Astrocyte (in vitro differentiated cells and primary cell): ENCODE data around the gene KRT86. TPM values are rescaled to one million over a fixed set of nuclear protein-coding genes. Genes with fewer than 3 reads are reported as not detected.
"Not testable (repeated sequence)": the region's sequence is repeated elsewhere in the genome, so short reads cannot be mapped to it uniquely, and the experiment has no call there.

Source experiments
- DNase-seq: peaks from one replicate; pipeline ENCODE4 v3.0.0-alpha.2; 2010; ENCODE audit warnings: low read depth
- FAIRE-seq: peaks from 2 replicates; lab custom pipeline; 2011; peaks lifted over from hg19 to GRCh38; lab: Jason Lieb, UNC
- H2AFZ ChIP-seq: 2 replicates; pipeline ENCODE4 v1.6.0; 2012; ENCODE audit warnings: low read depth, low read length, inconsistent platforms
- H3K27ac ChIP-seq: 2 replicates; pipeline ENCODE4 v1.5.1; 2011; ENCODE audit warnings: low read depth, low read length, inconsistent platforms
- H3K27me3 ChIP-seq: 2 replicates; pipeline ENCODE4 v1.6.0; 2011; ENCODE audit warnings: low read length, inconsistent platforms; ENCODE audit not compliant: insufficient read depth
- H3K36me3 ChIP-seq: 2 replicates; pipeline ENCODE4 v1.5.1; 2011; ENCODE audit warnings: low read length, inconsistent platforms; ENCODE audit not compliant: insufficient read depth
- H3K4me1 ChIP-seq: 2 replicates; pipeline ENCODE4 v1.5.1; 2011; ENCODE audit warnings: low read length, inconsistent platforms; ENCODE audit not compliant: insufficient read depth
- H3K4me2 ChIP-seq: 2 replicates; pipeline ENCODE4 v1.6.0; 2012; ENCODE audit warnings: low read length, inconsistent platforms
- H3K4me3 ChIP-seq: 2 replicates; pipeline ENCODE4 v1.5.1; 2011; ENCODE audit warnings: low read depth, mild to moderate bottlenecking, low read length, inconsistent platforms; ENCODE audit not compliant: insufficient read depth
- H3K79me2 ChIP-seq: 2 replicates; pipeline ENCODE4 v1.6.0; 2012; ENCODE audit warnings: mild to moderate bottlenecking, low read length, inconsistent platforms; ENCODE audit not compliant: insufficient read depth
- H3K9ac ChIP-seq: 2 replicates; pipeline ENCODE4 v1.6.0; 2012; ENCODE audit warnings: mild to moderate bottlenecking, low read length, inconsistent platforms
- H3K9me3 ChIP-seq: 2 replicates; pipeline ENCODE4 v1.5.1; 2012; ENCODE audit warnings: low read depth, mild to moderate bottlenecking, low read length, inconsistent platforms; ENCODE audit not compliant: insufficient read depth
- H4K20me1 ChIP-seq: 2 replicates; pipeline ENCODE4 v1.6.0; 2012; ENCODE audit warnings: low read length, inconsistent platforms; ENCODE audit not compliant: insufficient read depth
- H3K27ac Mint-ChIP-seq: one replicate; pipeline ENCODE4 v1.8.0; 2021; ENCODE audit warnings: mild to moderate bottlenecking, mixed read lengths; ENCODE audit not compliant: unreplicated experiment
- H3K27me3 Mint-ChIP-seq: one replicate; pipeline ENCODE4 v1.8.0; 2021; ENCODE audit warnings: low read depth, mixed read lengths; ENCODE audit not compliant: unreplicated experiment
- H3K36me3 Mint-ChIP-seq: one replicate; pipeline ENCODE4 v1.8.0; 2021; ENCODE audit warnings: low read depth, mixed read lengths; ENCODE audit not compliant: unreplicated experiment
- H3K4me1 Mint-ChIP-seq: one replicate; pipeline ENCODE4 v1.8.0; 2021; ENCODE audit warnings: low read depth, mixed read lengths; ENCODE audit not compliant: unreplicated experiment
- H3K4me3 Mint-ChIP-seq: one replicate; pipeline ENCODE4 v1.8.0; 2021; ENCODE audit warnings: mild to moderate bottlenecking, moderate library complexity, mixed read lengths; ENCODE audit not compliant: unreplicated experiment
- H3K9me3 Mint-ChIP-seq: one replicate; pipeline ENCODE4 v1.8.0; 2021; ENCODE audit warnings: mild to moderate bottlenecking, mixed read lengths; ENCODE audit not compliant: unreplicated experiment
- CTCF ChIP-seq: IDR thresholded peaks from 2 replicates; pipeline ENCODE4 v1.5.1; 2011; ENCODE audit warnings: low read depth, mild to moderate bottlenecking, inconsistent platforms, low read length, moderate library complexity; ENCODE audit not compliant: insufficient read depth
- EZH2 ChIP-seq: IDR thresholded peaks from 2 replicates; pipeline ENCODE4 v1.6.1; 2012; ENCODE audit warnings: mild to moderate bottlenecking, low read length, inconsistent platforms; ENCODE audit not compliant: insufficient read depth
- total RNA-seq: library from RNA; stranded (reverse); gene quantifications from 2 replicates; pipeline ENCODE4 v1.2.1, GENCODE V29; 2021

The KRT86 gene
- total RNA-seq, 1 donor from 2014 or later = 0.43 TPM

- TF ChIP-seq CTCF = no peak
- no peak for TF ChIP-seq EZH2
- no peak overlapping the region for H3K4me2 ChIP-seq
- H3K4me3 ChIP-seq = no peak overlapping the region
- no peak for DNase-seq
- Mint-ChIP-seq H3K27ac (no peak overlapping the region), H3K36me3 (no peaks in the 10 kb centered on the region), H3K9me3 (no peaks in the 10 kb centered on the region), H3K27me3 (peaks cover 87% of the 10 kb centered on the region), H3K4me3 (no peak overlapping the region), H3K4me1 (peaks cover 5% of the 10 kb centered on the region)
- peaks cover 23% of the 10 kb centered on the region for H3K27me3 ChIP-seq
- no peak overlapping the region for H3K9ac ChIP-seq
- no peaks in the 10 kb centered on the region for H3K9me3 ChIP-seq
- H3K27ac ChIP-seq = no peak overlapping the region
- no peaks in the 10 kb centered on the region for H4K20me1 ChIP-seq
- H3K79me2 ChIP-seq = no peaks in the 10 kb centered on the region
- no peak for FAIRE-seq
- H2AFZ ChIP-seq = no peak overlapping the region
- peaks cover under 1% of the 10 kb centered on the region for H3K4me1 ChIP-seq
- H3K36me3 ChIP-seq = no peaks in the 10 kb centered on the region
Observed at GRCh38 chr12:52313461-52313860, 39.0 kb downstream of the KRT86 start.

- Histone ChIP-seq H2AFZ (no peak overlapping the region), H3K4me2 (no peak overlapping the region), H4K20me1 (no peaks in the 10 kb centered on the region), H3K27ac (no peak overlapping the region), H3K9ac (no peak overlapping the region), H3K4me1 (no peaks in the 10 kb centered on the region), H3K4me3 (no peak overlapping the region), H3K79me2 (no peaks in the 10 kb centered on the region), H3K36me3 (no peaks in the 10 kb centered on the region), H3K9me3 (no peaks in the 10 kb centered on the region), H3K27me3 (peaks cover 22% of the 10 kb centered on the region)
- no peaks in the 10 kb centered on the region for H3K36me3 Mint-ChIP-seq
- no peak overlapping the region for H3K27ac Mint-ChIP-seq
- H3K27me3 Mint-ChIP-seq = peaks cover 87% of the 10 kb centered on the region
- no peak overlapping the region for H3K4me3 Mint-ChIP-seq
- TF ChIP-seq CTCF (no peak), EZH2 (no peak)
- no peaks in the 10 kb centered on the region for H3K9me3 Mint-ChIP-seq
- FAIRE-seq = no peak
- H3K4me1 Mint-ChIP-seq = peaks cover 3% of the 10 kb centered on the region
- no peak for DNase-seq
Observed at GRCh38 chr12:52313926-52314325, 39.5 kb downstream of the KRT86 start.

GRCh38 chr12:52314511-52314910, 40.1 kb downstream of the KRT86 start:
- no peak overlapping the region for H3K27ac Mint-ChIP-seq
- no peaks in the 10 kb centered on the region for H3K79me2 ChIP-seq
- H3K27ac ChIP-seq = no peak overlapping the region
- DNase-seq (no peak), FAIRE-seq (no peak)
- H2AFZ ChIP-seq = no peak overlapping the region
- peaks cover 20% of the 10 kb centered on the region for H3K27me3 ChIP-seq
- no peak overlapping the region for H3K4me2 ChIP-seq
- H3K4me1 Mint-ChIP-seq = peaks cover 3% of the 10 kb centered on the region
- H3K27me3 Mint-ChIP-seq = peaks cover 87% of the 10 kb centered on the region
- no peaks in the 10 kb centered on the region for H3K36me3 Mint-ChIP-seq
- H3K36me3 ChIP-seq = no peaks in the 10 kb centered on the region
- no peaks in the 10 kb centered on the region for H3K4me1 ChIP-seq
- H4K20me1 ChIP-seq = no peaks in the 10 kb centered on the region
- no peak overlapping the region for H3K4me3 Mint-ChIP-seq
- H3K9ac ChIP-seq = no peak overlapping the region
- no peak overlapping the region for H3K4me3 ChIP-seq
- no peak for TF ChIP-seq CTCF
- TF ChIP-seq EZH2 = no peak
- H3K9me3 ChIP-seq = no peaks in the 10 kb centered on the region
- no peaks in the 10 kb centered on the region for H3K9me3 Mint-ChIP-seq

- not testable (repeated sequence) for H3K4me2 ChIP-seq, H4K20me1 ChIP-seq, H3K4me3 Mint-ChIP-seq, H3K4me3 ChIP-seq, H3K79me2 ChIP-seq, H3K4me1 ChIP-seq, H3K27ac ChIP-seq, H3K9ac ChIP-seq, H2AFZ ChIP-seq, DNase-seq, H3K9me3 Mint-ChIP-seq, H3K27ac Mint-ChIP-seq, H3K4me1 Mint-ChIP-seq, H3K36me3 Mint-ChIP-seq, H3K9me3 ChIP-seq, H3K36me3 ChIP-seq, FAIRE-seq
- peaks cover 87% of the 10 kb centered on the region for H3K27me3 Mint-ChIP-seq
- peaks cover 28% of the 10 kb centered on the region for H3K27me3 ChIP-seq
Observed at GRCh38 chr12:52315721-52316120, 41.3 kb downstream of the KRT86 start.
